Panc1 (cell line): Measurements from ENCODE around the gene B4GALT1. TPM values are rescaled to one million over a fixed set of nuclear protein-coding genes. Genes with fewer than 3 reads are reported as not detected.

Source experiments
- ATAC-seq: fragments of 200-7000 bp; cut with Tn5 transposase; 2 replicates; pipeline ENCODE4 v1.9.1; 2020; ENCODE audit warnings: mild to moderate bottlenecking, moderate library complexity
- BruUV-seq: library from RNA; stranded (reverse); fragments of 400-500 nt; replicated peaks from 2 replicates; lab custom pipeline; 2021; lab: Mats Ljungman, UMichigan
- CTCF ChIA-PET: fragments of 300-600 bp; sonication (Branson Sonifier 250); formaldehyde crosslinking; loops from one replicate; lab custom pipeline; 2022; ENCODE audit warnings: antibody characterized with exemption; lab: Charles Lee
- POLR2A ChIA-PET: fragments of 300-600 bp; sonication (Branson Sonifier 250); formaldehyde crosslinking; loops from one replicate; lab custom pipeline; 2022; ENCODE audit warnings: antibody characterized with exemption; lab: Charles Lee
- DNase-seq: peaks from one replicate; pipeline ENCODE4 v3.0.0-alpha.2; 2010; ENCODE audit warnings: low read depth, low spot score
- H3K27ac ChIP-seq: 2 replicates; pipeline ENCODE4 v1.5.1; 2011; ENCODE audit warnings: mild to moderate bottlenecking, low read length, inconsistent platforms
- H3K27me3 ChIP-seq: fragments of 200-500 bp; sonication (Bioruptor generic); 2 replicates; pipeline ENCODE4 v1.6.0; 2014; ENCODE audit warnings: low read length, inconsistent platforms; ENCODE audit not compliant: control insufficient read depth, insufficient read depth
- H3K36me3 ChIP-seq: fragments of 200-500 bp; sonication (Bioruptor generic); 2 replicates; pipeline ENCODE4 v1.5.1; 2014; ENCODE audit warnings: inconsistent platforms, mild to moderate bottlenecking, low read length, moderate library complexity; ENCODE audit not compliant: control insufficient read depth, insufficient read depth
- H3K4me1 ChIP-seq: 2 replicates; pipeline ENCODE4 v1.5.1; 2011; ENCODE audit warnings: inconsistent platforms, mild to moderate bottlenecking, low read length, moderate library complexity; ENCODE audit not compliant: control insufficient read depth, insufficient read depth
- H3K4me3 ChIP-seq, 2 experiments: 2 replicates each; pipeline ENCODE4 v1.5.1; 2011 to 2012; ENCODE audit warnings: low read depth in 2 of 2, low read length in 2 of 2, mild to moderate bottlenecking in 2 of 2, inconsistent platforms in 1 of 2, moderate library complexity in 1 of 2
- H3K9me3 ChIP-seq: fragments of 200-500 bp; sonication (Bioruptor generic); 2 replicates; pipeline ENCODE4 v1.5.1; 2014; ENCODE audit warnings: low read depth, mild to moderate bottlenecking, inconsistent platforms, low read length, moderate library complexity; ENCODE audit not compliant: control insufficient read depth, insufficient read depth
- CTCF ChIP-seq: fragments of 450-650 bp; IDR thresholded peaks from 2 replicates; pipeline ENCODE4 v1.5.1; 2017; ENCODE audit warnings: mild to moderate bottlenecking
- POLR2AphosphoS5 ChIP-seq: IDR thresholded peaks from 2 replicates; pipeline ENCODE4 v1.6.1; 2012; ENCODE audit warnings: mild to moderate bottlenecking, low read depth, low read length, moderate library complexity
- REST ChIP-seq, 2 experiments: IDR thresholded peaks; 2 replicates each; pipeline ENCODE4 v1.6.1; 2011 to 2012; ENCODE audit warnings: low read depth in 2 of 2, control low read depth in 1 of 2, low read length in 1 of 2, mild to moderate bottlenecking in 1 of 2, moderate library complexity in 1 of 2; ENCODE audit not compliant: insufficient read depth in 1 of 2
- SIN3A ChIP-seq: IDR thresholded peaks from 2 replicates; pipeline ENCODE4 v1.6.1; 2012; ENCODE audit warnings: low read depth, mild to moderate bottlenecking, low read length, moderate library complexity, borderline replicate concordance; ENCODE audit not compliant: insufficient read depth
- TCF7L2 ChIP-seq: IDR thresholded peaks from 2 replicates; pipeline ENCODE4 v1.6.1; 2011; ENCODE audit warnings: mild to moderate bottlenecking, low read depth, low read length, inconsistent platforms
- in situ Hi-C: cut with HindIII; loops from 2 replicates; pipeline ENCODE4 v1.10.0; 2016; ENCODE audit warnings: low sequenced_read_pairs, low pct_unique_long_range_greater_than_20kb
- intact Hi-C: fragments of 100-400 bp; cut with micrococcal nuclease; formaldehyde crosslinking; loops from one replicate; pipeline ENCODE4 v1.10.0; 2022; ENCODE audit not compliant: unreplicated experiment
- total RNA-seq: library from RNA; stranded (reverse); gene quantifications from one replicate; pipeline ENCODE4 v1.2.1, GENCODE V29; 2021; ENCODE audit not compliant: unreplicated experiment

Gene B4GALT1
- total RNA-seq, 1 experiment from 2014 or later, result 57.4 TPM

GRCh38 chr9:33082538-33083326 is 84.4 kb downstream of the B4GALT1 start:
- Histone ChIP-seq H3K27ac (no peak overlapping the region), H3K27me3 (no peaks in the 10 kb centered on the region), H3K36me3 (no peaks in the 10 kb centered on the region), H3K4me1 (peaks cover 10% of the 10 kb centered on the region; the same call in 1 of the 2 replicates), H3K9me3 (no peaks in the 10 kb centered on the region), H3K4me3 (no peak overlapping the region)
- TF ChIP-seq SIN3A (no peak), POLR2AphosphoS5 (no peak), TCF7L2 (no peak), CTCF (no peak), REST (IDR thresholded peaks at IDR 0.05; ENCODE audit: insufficient read depth in 1 of 2, low read depth in 2 of 2, low read length in 1 of 2) (no peak)
- ChIA-PET POLR2A (no interaction called here), CTCF (interaction anchor here (1.3 kb wide), 1 partner anchor 144 kb away, joined by 4 read pairs; no protein-coding TSS in a partner anchor)
- no peak for DNase-seq
- in situ Hi-C loops, result no loop called here
- ATAC-seq, result no peak
- no TSS peak for BruUV-seq
- intact Hi-C loops, result loop anchor here (5.0 kb wide), 1 partner anchor 90 kb away; no protein-coding TSS in a partner anchor

- no peak for TF ChIP-seq REST (IDR thresholded peaks at IDR 0.05; ENCODE audit: insufficient read depth in 1 of 2, low read depth in 2 of 2, low read length in 1 of 2)
- no peak for TF ChIP-seq CTCF
- TF ChIP-seq POLR2AphosphoS5, result no peak
- no peak for TF ChIP-seq TCF7L2
- no peak for TF ChIP-seq SIN3A
- ATAC-seq, result no peak
- CTCF ChIA-PET, result no interaction called here
- H3K27me3 ChIP-seq, result no peaks in the 10 kb centered on the region
- no peaks in the 10 kb centered on the region for H3K36me3 ChIP-seq
- no peak overlapping the region for H3K27ac ChIP-seq
- H3K4me1 ChIP-seq, result peaks cover 10% of the 10 kb centered on the region; the same call in 1 of the 2 replicates
- POLR2A ChIA-PET, result no interaction called here
- no peak for DNase-seq
- intact Hi-C loops (loop anchor here (5.0 kb wide), 1 partner anchor 90 kb away; no protein-coding TSS in a partner anchor), in situ Hi-C loops (no loop called here)
- no peak overlapping the region for H3K4me3 ChIP-seq
- no TSS peak for BruUV-seq
- H3K9me3 ChIP-seq, result no peaks in the 10 kb centered on the region
Observed at GRCh38 chr9:33082128-33082527, 85.0 kb downstream of the B4GALT1 start.
